HG03378 (cell line): Measurements from ENCODE around the gene SEMA6D.

ENCODE experiments used
- ATAC-seq: cut with Tn5 transposase; IDR thresholded peaks from one replicate; pipeline ENCODE4 v1.9.1; 2021; ENCODE audit warnings: mild to moderate bottlenecking, moderate library complexity; ENCODE audit not compliant: unreplicated experiment

SEMA6D gene

DNA sequence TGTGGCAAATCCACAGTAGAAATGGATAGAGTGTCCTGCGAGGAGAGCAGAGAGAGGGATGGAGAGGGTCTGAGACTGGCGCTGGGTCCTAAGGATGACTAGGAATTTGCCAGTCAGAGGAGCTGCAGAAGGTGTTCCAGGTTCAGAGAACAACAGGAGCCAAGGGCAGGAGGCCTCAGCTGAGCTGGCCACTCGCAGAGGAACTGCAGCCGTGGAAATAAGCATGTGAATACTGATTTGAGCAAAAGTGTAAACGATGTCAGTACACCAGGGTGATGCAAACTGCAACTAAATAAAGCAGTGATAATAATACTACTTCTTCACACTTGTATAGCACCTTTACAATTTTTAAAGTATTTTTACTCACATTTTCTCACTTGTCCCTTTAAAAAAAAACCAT, 24.6 kb downstream of the SEMA6D start:
- ATAC-seq, result no peak

- no peak for ATAC-seq
Measured at GRCh38 chr15:47742334-47742733, 25.0 kb downstream of the SEMA6D start.

- ATAC-seq, result no peak
Measured at GRCh38 chr15:47742742-47743141, 25.4 kb downstream of the SEMA6D start.

- no peak for ATAC-seq
Measured at GRCh38 chr15:47743385-47743784, 26.1 kb downstream of the SEMA6D start.

DNA sequence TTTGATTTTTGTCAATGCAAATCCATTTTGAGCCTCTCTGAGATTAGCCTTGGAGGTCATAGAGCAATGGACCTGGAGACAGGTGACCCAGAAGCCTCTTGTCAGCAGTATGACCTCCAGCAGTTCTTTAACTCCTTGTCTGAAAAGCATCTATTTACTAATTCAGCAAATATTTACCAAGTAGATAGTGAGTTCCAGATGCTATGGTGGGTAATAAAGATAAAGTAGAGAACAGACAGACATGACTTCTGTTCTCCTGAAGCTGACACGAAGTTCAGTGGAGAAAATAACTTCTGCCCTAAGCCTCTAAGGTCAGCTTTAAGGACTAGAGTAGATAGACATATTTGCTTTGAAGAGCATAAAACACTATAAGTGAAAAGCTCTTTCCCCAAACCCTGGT, 26.6 kb downstream of the SEMA6D start:
- no peak for ATAC-seq

DNA sequence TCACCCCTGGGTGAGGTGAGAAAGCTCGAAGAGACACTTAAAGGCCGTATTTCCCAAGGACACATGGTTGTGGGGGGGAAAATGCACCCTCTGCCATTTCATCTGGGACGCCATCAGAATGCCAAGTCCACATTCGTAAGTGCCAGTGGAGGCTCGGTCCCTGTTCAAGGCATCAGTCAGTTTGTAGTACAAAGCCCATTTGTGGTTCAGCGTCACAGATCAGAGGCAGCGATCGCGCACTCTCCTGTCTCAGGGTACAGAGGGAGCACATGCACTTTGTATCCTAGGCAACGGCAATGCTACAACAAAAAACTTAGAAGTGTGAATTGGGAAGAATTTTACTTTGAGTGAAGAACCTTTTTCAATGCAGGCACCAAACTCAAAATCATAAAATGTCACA, 27.2 kb downstream of the SEMA6D start:
- no peak for ATAC-seq

DNA sequence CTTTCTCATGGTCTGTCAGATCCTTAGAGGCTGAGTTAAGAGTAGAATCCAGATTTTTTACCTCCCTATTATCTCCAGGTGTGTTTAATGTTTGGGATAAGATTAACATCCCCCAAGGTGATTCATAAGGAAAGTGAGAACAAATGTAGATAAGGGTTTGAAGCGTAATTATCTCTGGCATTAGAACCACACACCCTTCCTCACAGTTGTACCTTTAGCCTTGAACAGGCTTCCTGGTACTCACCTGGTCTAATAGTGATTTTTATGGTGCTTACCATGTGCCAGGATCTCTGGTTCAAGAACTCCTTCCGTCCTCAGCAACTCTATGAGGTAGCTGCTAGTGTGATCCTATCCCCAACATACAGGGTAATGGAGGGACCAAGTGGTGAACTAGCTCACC, 27.7 kb downstream of the SEMA6D start:
- ATAC-seq, result no peak

DNA sequence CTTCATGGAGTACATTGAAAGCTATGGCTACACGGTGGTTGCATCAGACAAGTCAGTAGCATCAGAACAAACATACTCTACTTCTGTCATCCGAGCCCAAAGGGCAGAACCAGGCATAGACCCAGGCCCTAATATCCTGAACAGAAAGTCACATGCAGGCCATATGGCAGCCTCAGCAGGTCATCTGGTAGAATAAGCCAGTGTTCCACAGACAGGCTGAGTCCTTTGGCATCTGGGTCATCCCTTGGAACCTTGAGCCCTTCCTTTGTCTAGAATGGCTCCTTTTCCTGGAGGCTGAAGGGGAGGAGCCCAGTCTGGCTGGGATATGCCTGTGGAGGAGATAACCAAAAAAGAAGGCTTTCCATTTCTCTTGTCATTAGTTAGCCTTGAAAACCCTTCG, 29.2 kb downstream of the SEMA6D start:
- ATAC-seq, result no peak

DNA sequence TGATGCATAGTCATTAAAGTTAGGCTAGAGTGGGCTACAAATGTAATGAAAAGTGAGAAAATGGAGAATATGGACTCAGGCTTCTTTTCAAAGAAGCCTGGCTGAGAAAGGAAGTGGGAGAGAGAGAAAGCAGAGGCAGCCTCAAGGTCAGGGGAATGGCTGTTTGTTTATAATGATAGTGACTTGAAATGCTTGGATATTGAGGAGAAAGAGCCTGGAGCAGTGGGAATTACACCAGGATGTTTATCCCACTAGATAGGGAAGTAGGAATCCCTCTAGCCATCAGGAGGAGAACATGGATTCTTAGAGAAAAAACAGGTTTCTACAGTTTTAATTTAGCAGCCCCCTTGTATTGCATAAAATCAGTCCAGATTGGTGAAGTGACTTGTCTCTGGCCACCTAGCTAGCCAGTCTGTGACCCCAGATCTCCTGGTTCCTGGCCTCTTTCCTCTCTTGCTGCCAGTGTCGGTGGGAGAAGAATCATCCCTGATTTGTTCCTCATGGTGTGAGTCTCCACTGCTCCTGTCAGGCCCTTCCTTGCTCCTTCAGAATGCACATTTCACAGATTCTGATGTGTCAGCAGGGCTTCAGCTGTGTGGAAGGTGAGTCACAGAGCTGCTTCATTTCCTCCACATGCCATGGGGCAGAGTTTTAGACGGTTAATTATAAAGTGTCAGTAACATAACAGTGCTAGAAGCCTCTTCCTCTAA, 32.9 kb downstream of the SEMA6D start:
- no peak for ATAC-seq

DNA sequence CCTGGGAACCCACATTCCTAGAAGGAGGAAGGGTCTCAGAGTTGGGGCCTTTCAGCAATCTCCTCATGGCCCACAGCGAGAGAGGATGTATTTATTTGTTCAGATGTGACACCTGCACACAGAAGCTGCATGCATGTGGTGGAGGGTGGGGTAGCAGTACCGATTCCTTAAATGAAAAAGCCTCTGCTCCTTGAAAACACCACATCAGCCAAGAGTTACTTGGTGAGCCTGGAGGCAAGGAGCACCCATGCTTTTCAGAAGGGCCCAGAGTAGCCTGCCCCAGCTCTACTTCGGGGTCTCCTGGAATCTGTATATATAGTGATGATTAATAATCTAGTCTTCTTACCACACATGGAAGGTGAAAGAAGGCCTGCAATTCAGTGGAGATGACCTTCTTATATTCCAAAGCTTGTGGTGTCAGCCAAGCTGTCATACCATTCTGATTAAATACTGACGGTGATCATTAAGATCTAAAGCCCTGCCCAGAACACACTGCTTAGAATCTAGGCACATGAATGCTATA, 33.5 kb downstream of the SEMA6D start:
- ATAC-seq, result no peak

DNA sequence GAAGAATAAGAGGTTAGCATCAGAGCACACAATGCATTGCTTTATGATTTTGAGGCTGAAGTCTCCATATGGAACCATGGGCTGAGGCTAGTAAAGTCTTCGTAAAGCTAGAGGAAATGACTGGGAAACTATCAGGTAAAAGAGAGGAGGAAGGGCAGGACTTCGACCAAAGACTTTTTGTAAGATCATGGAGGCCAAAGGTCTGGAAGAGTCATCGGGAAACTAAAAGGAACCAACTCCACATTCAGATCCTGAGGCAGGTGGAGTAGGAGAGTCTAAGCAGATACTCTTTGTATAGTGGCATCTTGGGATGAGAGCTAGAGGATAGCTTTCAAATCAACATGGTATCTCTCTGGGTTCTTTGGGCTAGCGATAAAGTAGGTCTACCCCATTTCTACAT, 36.3 kb downstream of the SEMA6D start:
- no peak for ATAC-seq

DNA sequence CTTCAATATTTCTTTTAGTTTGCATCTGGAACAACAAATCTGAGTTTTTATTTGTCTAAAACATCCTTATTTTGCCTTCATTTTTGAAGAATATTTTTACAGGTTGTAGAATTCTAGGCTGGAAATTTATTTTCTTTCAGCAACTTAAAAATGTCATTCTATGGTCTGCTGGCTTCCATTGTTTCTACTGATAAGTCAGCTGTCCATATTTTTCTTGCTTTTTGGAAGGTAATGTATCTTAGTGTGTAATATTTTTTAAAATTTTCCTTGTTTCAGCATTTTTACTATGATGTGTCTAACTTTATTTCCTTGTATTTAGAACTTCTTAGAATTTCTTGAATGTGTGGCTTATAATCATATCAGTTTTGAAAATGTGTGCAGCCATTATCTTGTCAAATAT, 37.0 kb downstream of the SEMA6D start:
- ATAC-seq, result no peak

- ATAC-seq, result no peak
Measured at GRCh38 chr15:47755941-47756340, 38.6 kb downstream of the SEMA6D start.

DNA sequence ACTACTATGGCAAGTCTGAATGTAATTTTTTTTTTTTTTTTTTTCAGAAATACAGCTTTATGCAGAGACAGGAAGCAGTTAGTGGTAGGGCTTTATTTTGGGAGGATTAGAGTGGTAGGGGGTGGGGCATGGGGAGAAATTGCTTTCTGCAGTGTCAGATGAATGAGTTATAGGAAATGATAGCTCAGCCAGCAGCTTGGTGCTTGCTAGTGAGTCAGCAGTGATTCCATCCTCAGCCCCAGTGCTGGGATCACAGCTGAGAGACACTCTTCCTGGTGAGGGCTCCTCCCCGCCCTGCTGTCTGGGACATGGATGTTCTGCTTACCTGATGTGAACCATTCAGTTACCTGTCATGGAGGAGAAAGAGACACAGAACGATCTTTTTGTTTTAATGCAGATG, 39.6 kb downstream of the SEMA6D start:
- no peak for ATAC-seq

DNA sequence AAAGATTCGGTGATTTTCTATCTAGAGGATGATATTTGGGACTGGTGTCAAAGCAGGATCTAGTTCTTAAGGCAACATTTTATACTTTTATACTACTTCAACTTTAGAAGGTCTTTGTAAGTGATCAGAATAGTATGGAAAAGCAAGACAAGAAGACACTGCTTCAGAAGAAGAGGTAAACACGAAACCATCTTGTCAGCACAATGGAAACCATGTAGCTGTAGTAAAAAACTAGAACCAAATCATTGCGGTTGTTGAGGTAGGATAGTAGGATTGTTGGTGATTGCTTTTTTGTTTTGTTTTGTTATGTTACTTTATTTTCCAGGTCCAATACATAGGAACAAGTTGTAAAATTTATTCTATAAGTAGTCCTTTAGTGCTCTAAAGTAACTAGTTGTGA, 40.0 kb downstream of the SEMA6D start:
- no peak for ATAC-seq

- no peak for ATAC-seq
Measured at GRCh38 chr15:47762621-47763020, 45.3 kb downstream of the SEMA6D start.

- no peak for ATAC-seq
Measured at GRCh38 chr15:47764666-47765065, 47.4 kb downstream of the SEMA6D start.

DNA sequence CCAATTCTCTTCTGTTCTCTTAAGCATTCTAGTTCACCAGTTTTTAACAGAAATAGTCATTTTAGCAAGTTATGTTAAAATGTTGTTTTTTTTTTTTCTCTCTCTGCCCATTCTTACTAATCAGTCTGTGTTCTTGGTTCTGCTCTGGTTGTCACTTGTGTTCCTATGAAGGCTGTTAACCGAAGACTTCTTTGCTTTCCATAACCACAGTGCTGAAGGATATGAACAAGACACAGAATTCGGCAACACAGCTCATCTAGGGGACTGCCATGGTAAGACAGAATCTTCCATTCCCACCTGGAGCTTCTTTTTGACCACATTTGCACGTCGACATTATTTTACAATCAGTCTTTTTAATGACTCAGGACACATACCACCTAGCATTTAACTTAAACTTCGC, 49.1 kb downstream of the SEMA6D start:
- ATAC-seq, result no peak

DNA sequence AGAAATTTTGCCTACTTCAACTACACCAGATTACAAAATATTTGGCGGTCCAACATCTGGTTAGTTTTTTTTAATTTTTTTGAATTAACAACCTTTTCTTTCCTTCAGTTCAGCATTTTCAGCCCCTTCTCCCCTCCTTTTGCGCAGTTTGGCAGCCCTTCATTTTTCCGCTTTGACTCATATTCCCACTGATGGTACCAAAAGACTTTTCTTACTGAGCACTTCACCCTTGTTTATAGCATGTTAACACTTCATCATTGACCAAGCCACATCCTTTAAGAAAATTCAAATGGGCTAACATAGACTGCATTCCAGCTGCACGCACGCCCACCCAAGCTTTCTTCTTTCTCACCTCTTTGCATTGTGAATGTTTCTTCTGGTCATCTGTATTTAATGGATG, 49.7 kb downstream of the SEMA6D start:
- ATAC-seq, result no peak

- no peak for ATAC-seq
Measured at GRCh38 chr15:47768735-47769134, 51.4 kb downstream of the SEMA6D start.

DNA sequence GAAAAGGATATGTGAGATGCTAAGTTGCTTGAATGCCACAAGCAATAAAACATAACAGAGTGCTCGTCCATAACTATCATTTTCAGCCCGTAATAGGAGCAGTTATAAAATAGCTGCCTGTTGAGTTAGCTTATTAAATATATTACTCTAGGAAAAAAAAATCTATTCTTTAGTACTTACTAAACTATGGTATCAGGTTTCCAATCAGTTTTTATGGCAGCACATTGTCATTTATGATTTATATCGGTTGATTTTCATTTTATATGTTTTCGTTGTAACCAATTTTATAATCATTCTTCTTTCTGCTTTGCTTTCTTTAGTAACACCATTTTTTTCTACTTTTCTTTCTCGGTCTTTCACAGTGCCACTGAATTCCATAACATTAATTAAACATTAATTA, 51.9 kb downstream of the SEMA6D start:
- no peak for ATAC-seq

DNA sequence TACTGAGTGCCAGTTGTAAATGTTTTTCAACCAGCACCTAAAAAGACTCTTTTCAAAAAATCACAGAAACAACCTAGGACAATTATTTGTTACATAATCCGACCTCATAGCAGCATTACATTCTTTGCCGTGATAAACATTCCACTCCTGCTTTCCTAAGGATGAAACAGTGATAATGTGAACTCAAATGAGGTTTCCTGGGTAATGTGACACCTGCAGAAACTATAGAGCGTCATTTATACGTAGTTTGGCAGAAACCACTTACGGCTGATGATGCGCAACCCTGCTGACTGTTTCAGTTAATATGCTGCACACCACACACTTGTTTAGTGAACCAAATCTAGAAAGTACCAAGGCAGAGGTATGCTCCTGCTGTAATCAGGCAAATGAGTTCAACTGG, 55.8 kb downstream of the SEMA6D start:
- ATAC-seq, result no peak

DNA sequence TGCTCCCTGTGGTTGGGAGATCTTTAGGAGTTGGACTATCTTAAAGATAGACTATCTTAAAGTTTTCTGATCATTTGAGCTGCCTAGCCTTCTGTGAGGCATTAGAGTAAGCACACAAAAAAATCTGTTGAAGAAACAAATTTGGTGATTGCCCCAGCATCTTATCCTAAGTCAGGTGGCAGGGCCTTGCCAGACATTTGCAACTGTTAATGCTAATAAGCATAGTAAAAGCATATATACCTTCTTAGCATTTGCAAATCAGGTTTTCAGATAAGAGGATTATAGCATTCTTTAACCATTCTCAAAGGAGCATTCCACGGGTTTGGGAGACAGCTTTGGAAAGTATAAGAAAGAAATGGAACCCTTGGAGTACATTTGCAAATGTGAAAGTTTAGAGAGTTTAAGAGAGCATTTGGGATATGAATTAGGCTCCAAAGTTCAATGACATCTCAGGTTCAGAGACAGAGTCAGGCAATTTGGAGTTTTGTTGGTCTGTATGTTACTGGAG, 61.0 kb downstream of the SEMA6D start:
- no peak for ATAC-seq
